HepG2 (cell line): ENCODE data around the gene CHMP1B. TPM values are rescaled to one million over a fixed set of nuclear protein-coding genes. Genes with fewer than 3 reads are reported as not detected.

Experiments
- ATAC-seq: fragments of 200-7000 bp; cut with Tn5 transposase; 3 replicates; pipeline ENCODE4 v1.9.1; 2020; ENCODE audit warnings: mild to moderate bottlenecking, moderate library complexity
- Bru-seq: library from RNA; stranded (reverse); fragments of 400-500 nt; gene quantifications from one replicate; lab custom pipeline; 2021; lab: Mats Ljungman, UMichigan
- BruChase-seq, 2 experiments: library from RNA; stranded (reverse); fragments of 400-500 nt; gene quantifications; one replicate each; lab custom pipeline; 2021; lab: Mats Ljungman, UMichigan
- BruUV-seq: library from RNA; stranded (reverse); fragments of 400-500 nt; replicated peaks from 2 replicates; lab custom pipeline; 2021; lab: Mats Ljungman, UMichigan
- CTCF ChIA-PET: fragments of 300-600 bp; formaldehyde crosslinking; extraction: SDS; loops from one replicate; lab custom pipeline; 2021; ENCODE audit warnings: low total read pairs, inconsistent platforms, low intra/inter-chr PET ratio; lab: Yijun Ruan, JAX
- POLR2A ChIA-PET: fragments of 350-600 bp; sonication (Branson Sonifier 250); formaldehyde crosslinking; loops from one replicate; lab custom pipeline; 2020; ENCODE audit warnings: antibody characterized with exemption, inconsistent platforms; lab: Yijun Ruan, JAX
- DNase-seq: peaks from one replicate; pipeline ENCODE4 v3.0.0-alpha.2; 2015; ENCODE audit warnings: low spot score
- FAIRE-seq: peaks from 3 replicates; lab custom pipeline; 2011; peaks lifted over from hg19 to GRCh38; lab: Jason Lieb, UNC
- H2AFZ ChIP-seq: one replicate; pipeline ENCODE4 v1.6.1; 2011; ENCODE audit warnings: low read length, inconsistent platforms
- H3K27ac ChIP-seq: fragments of 300-600 bp; 3 replicates; pipeline ENCODE4 v1.8.0; 2011; ENCODE audit warnings: mixed run types, mild to moderate bottlenecking, mixed read lengths, low read length, inconsistent platforms; ENCODE audit not compliant: insufficient read depth; ENCODE audit errors: extremely low read length
- H3K27me3 ChIP-seq, 2 experiments: fragments of 200-600 bp in 1 of 2; 2 replicates in 1 of 2; 3 replicates in 1 of 2; pipeline versions ENCODE4 v1.6.0 to v1.8.0; 2011; ENCODE audit warnings: low read length in 2 of 2, mild to moderate bottlenecking in 2 of 2, moderate library complexity in 2 of 2, inconsistent platforms in 1 of 2; ENCODE audit not compliant: insufficient read depth in 2 of 2, control insufficient read depth in 1 of 2
- H3K36me3 ChIP-seq, 2 experiments: fragments of 200-600 bp in 1 of 2; replicated peaks in 1 of 2; 2 replicates in 1 of 2; 3 replicates in 1 of 2; pipeline versions ENCODE4 v1.5.1 to v1.8.0; 2011; ENCODE audit warnings: low read length in 2 of 2, inconsistent platforms in 1 of 2; ENCODE audit not compliant: insufficient read depth in 2 of 2, control insufficient read depth in 1 of 2
- H3K4me1 ChIP-seq: 2 replicates; pipeline ENCODE4 v1.5.1; 2012; ENCODE audit warnings: low read length, inconsistent platforms; ENCODE audit not compliant: insufficient read depth
- H3K4me2 ChIP-seq: 2 replicates; pipeline ENCODE4 v1.6.0; 2011; ENCODE audit warnings: low read depth, low read length, inconsistent platforms
- H3K4me3 ChIP-seq, 3 experiments: fragments of 200-600 bp in 1 of 3; sonication (generic), shearing (Covaris generic) in 1 of 3; replicated peaks in 1 of 3; 2 replicates each; pipeline ENCODE4 v1.5.1; 2011 to 2016; ENCODE audit warnings: low read length in 3 of 3, inconsistent platforms in 2 of 3, low read depth in 2 of 3, mild to moderate bottlenecking in 2 of 3, control low read depth in 1 of 3, mixed read lengths in 1 of 3; ENCODE audit not compliant: insufficient read depth in 1 of 3
- H3K79me2 ChIP-seq: one replicate; pipeline ENCODE4 v1.6.1; 2011; ENCODE audit warnings: low read length, inconsistent platforms; ENCODE audit not compliant: insufficient read depth
- H3K9ac ChIP-seq: 2 replicates; pipeline ENCODE4 v1.6.0; 2011; ENCODE audit warnings: mild to moderate bottlenecking, low read depth, low read length, inconsistent platforms; ENCODE audit not compliant: insufficient read depth
- H3K9me3 ChIP-seq: 2 replicates; pipeline ENCODE4 v1.5.1; 2012; ENCODE audit warnings: mild to moderate bottlenecking, low read length
- H4K20me1 ChIP-seq: 2 replicates; pipeline ENCODE4 v1.6.0; 2011; ENCODE audit warnings: inconsistent platforms, mild to moderate bottlenecking, low read length, moderate library complexity; ENCODE audit not compliant: insufficient read depth
- ATF7-NPFF ChIP-seq: sonication (generic); formaldehyde crosslinking; IDR thresholded peaks from 2 replicates; pipeline ENCODE4 v1.8.1; 2023; ENCODE audit warnings: mild to moderate bottlenecking, low read depth, missing genetic modification reagents, moderate library complexity
- ETV5 ChIP-seq: IDR thresholded peaks from 2 replicates; pipeline ENCODE4 v1.6.1; 2018; ENCODE audit warnings: missing biosample characterization, missing genetic modification reagents, inconsistent platforms, borderline replicate concordance
- MED1 ChIP-seq: sonication (generic); formaldehyde crosslinking; IDR thresholded peaks from 2 replicates; pipeline ENCODE4 v1.4.0; 2020; ENCODE audit warnings: missing genetic modification reagents
- PRPF4 ChIP-seq: fragments of 200-400 bp; formaldehyde crosslinking; IDR thresholded peaks from 2 replicates; pipeline ENCODE4 v1.6.1; 2016; ENCODE audit warnings: low read length, low read depth; ENCODE audit not compliant: poor library complexity, severe bottlenecking
- TOPORS ChIP-seq: sonication (generic); formaldehyde crosslinking; IDR thresholded peaks from 2 replicates; pipeline ENCODE4 v1.8.0; 2023; ENCODE audit warnings: mild to moderate bottlenecking, missing genetic modification reagents
- ZMYM3 ChIP-seq: sonication (generic); formaldehyde crosslinking; IDR thresholded peaks from 2 replicates; pipeline ENCODE4 v1.5.1; 2020; ENCODE audit warnings: mild to moderate bottlenecking, missing genetic modification reagents
- ZNF740 ChIP-seq: sonication (generic); formaldehyde crosslinking; IDR thresholded peaks from 2 replicates; pipeline ENCODE4 v1.4.0; 2020; ENCODE audit warnings: missing genetic modification reagents
- WGBS: methylation state at CpG from one replicate; pipeline ENCODE4 v1.1.6; 2017; ENCODE audit warnings: low lambda C conversion rate; 5-methylcytosine and 5-hydroxymethylcytosine counted together
- in situ Hi-C: cut with HindIII; loops from 2 replicates; pipeline ENCODE4 v1.10.0; 2017; ENCODE audit warnings: low pct_unique_long_range_greater_than_20kb; ENCODE audit not compliant: extremely low pct_ligation_motif_present
- intact Hi-C: fragments of 100-400 bp; cut with micrococcal nuclease; formaldehyde crosslinking; loops from one replicate; pipeline ENCODE4 v1.10.0; 2022; ENCODE audit not compliant: unreplicated experiment
- long read RNA-seq, 2 experiments: library from RNA in 1 of 2; library from polyadenylated mRNA in 1 of 2; stranded (forward) in 1 of 2; unstranded in 1 of 2; transcript quantifications; one replicate each; pipeline ENCODE4 v2.0.0, GENCODE V29; 2019 to 2022
- polyA minus RNA-seq, 3 experiments: library from RNA; depleted of rRNA, polyadenylated mRNA; stranded (reverse); fragments of >200 nt; gene quantifications; 2 replicates each; pipeline ENCODE4 v1.2.3, GENCODE V29; 2011; ENCODE audit warnings: low replicate concordance in 1 of 3
- polyA plus RNA-seq, 8 experiments: library from polyadenylated mRNA; depleted of rRNA in 3 of 8; stranded (reverse) in 7 of 8; unstranded in 1 of 8; fragments of >200 nt; fragmentation: Illumina TruSeq in 4 of 8; extraction: Trizol in 4 of 8; gene quantifications; 2 replicates each; pipeline versions ENCODE4 v1.2.1 to v1.2.3, GENCODE V29; 2011 to 2016; ENCODE audit warnings: low read depth in 4 of 8, missing spikeins in 1 of 8, mixed read lengths in 1 of 8; ENCODE audit not compliant: insufficient read depth in 1 of 8
- total RNA-seq, 5 experiments: library from RNA; depleted of rRNA; stranded (reverse); fragments of >200 nt; fragmentation: Illumina TruSeq; extraction: Trizol; gene quantifications; 2 replicates each; pipeline ENCODE4 v1.2.3, GENCODE V29; 2016; ENCODE audit warnings: low read depth in 1 of 5
- TF ChIP-seq, protein P1 (sequence below): sonication (generic); formaldehyde crosslinking; IDR thresholded peaks from 2 replicates; pipeline ENCODE4 v1.5.1; 2020; ENCODE audit warnings: mild to moderate bottlenecking, missing genetic modification reagents, borderline replicate concordance
- TF ChIP-seq, protein P2 (sequence below): sonication (generic); formaldehyde crosslinking; IDR thresholded peaks from 2 replicates; pipeline ENCODE4 v1.5.0; 2020; ENCODE audit warnings: missing genetic modification reagents

Gene CHMP1B, protein sequence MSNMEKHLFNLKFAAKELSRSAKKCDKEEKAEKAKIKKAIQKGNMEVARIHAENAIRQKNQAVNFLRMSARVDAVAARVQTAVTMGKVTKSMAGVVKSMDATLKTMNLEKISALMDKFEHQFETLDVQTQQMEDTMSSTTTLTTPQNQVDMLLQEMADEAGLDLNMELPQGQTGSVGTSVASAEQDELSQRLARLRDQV
- 18.8 and 24.0 TPM in 2 replicates for total RNA-seq (2016; rRNA removed; fragmentation: Illumina TruSeq; extraction: Trizol)
- 4.1 TPM in 2 replicates for total RNA-seq (2016; cell fraction: cytosol; rRNA removed; fragmentation: Illumina TruSeq; extraction: Trizol; ENCODE audit: low read depth)
- total RNA-seq (2016; cell fraction: insoluble cytoplasmic fraction; rRNA removed; fragmentation: Illumina TruSeq; extraction: Trizol): 18.9 and 22.7 TPM in 2 replicates
- 8.7 and 9.1 TPM in 2 replicates for total RNA-seq (2016; cell fraction: membrane; rRNA removed; fragmentation: Illumina TruSeq; extraction: Trizol)
- total RNA-seq (2016; cell fraction: nucleus; rRNA removed; fragmentation: Illumina TruSeq; extraction: Trizol): 15.1 and 15.2 TPM in 2 replicates
- 19.1 and 20.2 TPM in 2 replicates for polyA plus RNA-seq (2011; rRNA removed)
- 19.1 and 22.1 TPM in 2 replicates for polyA plus RNA-seq (2011; cell fraction: cytosol; rRNA removed)
- 6.4 and 8.0 TPM in 2 replicates for polyA plus RNA-seq (2011; cell fraction: nucleus; rRNA removed)
- 23.0 and 26.4 TPM in 2 replicates for polyA plus RNA-seq (2012)
- polyA plus RNA-seq (2016; cell fraction: cytosol; fragmentation: Illumina TruSeq; extraction: Trizol; ENCODE audit: low read depth): 2.7 and 2.9 TPM in 2 replicates
- polyA plus RNA-seq (2016; cell fraction: insoluble cytoplasmic fraction; fragmentation: Illumina TruSeq; extraction: Trizol; ENCODE audit: low read depth): 29.6 and 30.5 TPM in 2 replicates
- polyA plus RNA-seq (2016; cell fraction: membrane; fragmentation: Illumina TruSeq; extraction: Trizol; ENCODE audit: low read depth): 5.7 and 6.2 TPM in 2 replicates
- polyA plus RNA-seq (2016; cell fraction: nucleus; fragmentation: Illumina TruSeq; extraction: Trizol; ENCODE audit: insufficient read depth, low read depth): 21.5 and 22.8 TPM in 2 replicates
- 15.1 and 30.4 TPM in 2 replicates for polyA minus RNA-seq (2011; rRNA and poly(A)+ RNA removed; ENCODE audit: low replicate concordance)
- 11.8 and 14.1 TPM in 2 replicates for polyA minus RNA-seq (2011; cell fraction: cytosol; rRNA and poly(A)+ RNA removed)
- polyA minus RNA-seq (2011; cell fraction: nucleus; rRNA and poly(A)+ RNA removed): 12.7 and 15.6 TPM in 2 replicates
- Bru-seq, nascent RNA: percentile 94 among the genes with signal in this experiment
- BruChase-seq, experiment 1, labeled RNA remaining after a 6-hour chase: percentile 97 among the genes with signal in this experiment
- percentile 98 among the genes with signal in this experiment for BruChase-seq, experiment 2, labeled RNA remaining after a 2-hour chase
- long read RNA-seq, experiment 1, transcript CHMP1B-201 (1 exons, 3,054 nt): major isoform, 20 of 20 reads
- long read RNA-seq, experiment 1, partial matches to known transcripts: 0 of 20 reads
- long read RNA-seq, experiment 1, other reads (novel, unspliced or antisense): 0 of 20 reads
- long read RNA-seq, experiment 2, transcript CHMP1B-201 (1 exons, 3,054 nt): major isoform, 75 of 75 reads
- long read RNA-seq, experiment 2, partial matches to known transcripts: 0 of 75 reads
- long read RNA-seq, experiment 2, other reads (novel, unspliced or antisense): 0 of 75 reads

- peaks cover 27% of the 10 kb centered on the region for H3K79me2 ChIP-seq
- under 1% methylated on average over 30 of the region's 53 CpGs for WGBS
- peaks cover 49% of the 10 kb centered on the region for H3K4me1 ChIP-seq
- intact Hi-C loops (loop anchor here (1.0 to 10.0 kb wide), 3 partner anchors 11 to 144 kb away; partner anchors contain the start of gene MPPE1), in situ Hi-C loops (no loop called here)
- H3K27ac ChIP-seq: peak within 1 kb of the TSS; percentile 80
- CTCF ChIA-PET: no interaction called here
- H3K9ac ChIP-seq: peak within 1 kb of the TSS; percentile 91
- H3K4me2 ChIP-seq: peak within 1 kb of the TSS; percentile 96
- H3K36me3 ChIP-seq: no peaks in the 10 kb centered on the region
- H3K9me3 ChIP-seq: no peaks in the 10 kb centered on the region
- no peaks in the 10 kb centered on the region for H4K20me1 ChIP-seq
- ATAC-seq: peak; percentile 91
- peak; percentile 91 for DNase-seq
- POLR2A ChIA-PET: interaction anchor here (0.8 to 2.4 kb wide), 5 partner anchors 11 to 144 kb away, joined by 3 to 16 read pairs (median 6); no protein-coding TSS in a partner anchor
- no peaks in the 10 kb centered on the region; a peak in 2 of 5 replicates for H3K27me3 ChIP-seq
- peak; percentile 49 for FAIRE-seq
- BruUV-seq: no TSS peak
- peak within 1 kb of the TSS; percentile 68 to 93 (median 83) for H3K4me3 ChIP-seq
- H2AFZ ChIP-seq: peak within 1 kb of the TSS; percentile 91
- TF ChIP-seq, protein P1, sequence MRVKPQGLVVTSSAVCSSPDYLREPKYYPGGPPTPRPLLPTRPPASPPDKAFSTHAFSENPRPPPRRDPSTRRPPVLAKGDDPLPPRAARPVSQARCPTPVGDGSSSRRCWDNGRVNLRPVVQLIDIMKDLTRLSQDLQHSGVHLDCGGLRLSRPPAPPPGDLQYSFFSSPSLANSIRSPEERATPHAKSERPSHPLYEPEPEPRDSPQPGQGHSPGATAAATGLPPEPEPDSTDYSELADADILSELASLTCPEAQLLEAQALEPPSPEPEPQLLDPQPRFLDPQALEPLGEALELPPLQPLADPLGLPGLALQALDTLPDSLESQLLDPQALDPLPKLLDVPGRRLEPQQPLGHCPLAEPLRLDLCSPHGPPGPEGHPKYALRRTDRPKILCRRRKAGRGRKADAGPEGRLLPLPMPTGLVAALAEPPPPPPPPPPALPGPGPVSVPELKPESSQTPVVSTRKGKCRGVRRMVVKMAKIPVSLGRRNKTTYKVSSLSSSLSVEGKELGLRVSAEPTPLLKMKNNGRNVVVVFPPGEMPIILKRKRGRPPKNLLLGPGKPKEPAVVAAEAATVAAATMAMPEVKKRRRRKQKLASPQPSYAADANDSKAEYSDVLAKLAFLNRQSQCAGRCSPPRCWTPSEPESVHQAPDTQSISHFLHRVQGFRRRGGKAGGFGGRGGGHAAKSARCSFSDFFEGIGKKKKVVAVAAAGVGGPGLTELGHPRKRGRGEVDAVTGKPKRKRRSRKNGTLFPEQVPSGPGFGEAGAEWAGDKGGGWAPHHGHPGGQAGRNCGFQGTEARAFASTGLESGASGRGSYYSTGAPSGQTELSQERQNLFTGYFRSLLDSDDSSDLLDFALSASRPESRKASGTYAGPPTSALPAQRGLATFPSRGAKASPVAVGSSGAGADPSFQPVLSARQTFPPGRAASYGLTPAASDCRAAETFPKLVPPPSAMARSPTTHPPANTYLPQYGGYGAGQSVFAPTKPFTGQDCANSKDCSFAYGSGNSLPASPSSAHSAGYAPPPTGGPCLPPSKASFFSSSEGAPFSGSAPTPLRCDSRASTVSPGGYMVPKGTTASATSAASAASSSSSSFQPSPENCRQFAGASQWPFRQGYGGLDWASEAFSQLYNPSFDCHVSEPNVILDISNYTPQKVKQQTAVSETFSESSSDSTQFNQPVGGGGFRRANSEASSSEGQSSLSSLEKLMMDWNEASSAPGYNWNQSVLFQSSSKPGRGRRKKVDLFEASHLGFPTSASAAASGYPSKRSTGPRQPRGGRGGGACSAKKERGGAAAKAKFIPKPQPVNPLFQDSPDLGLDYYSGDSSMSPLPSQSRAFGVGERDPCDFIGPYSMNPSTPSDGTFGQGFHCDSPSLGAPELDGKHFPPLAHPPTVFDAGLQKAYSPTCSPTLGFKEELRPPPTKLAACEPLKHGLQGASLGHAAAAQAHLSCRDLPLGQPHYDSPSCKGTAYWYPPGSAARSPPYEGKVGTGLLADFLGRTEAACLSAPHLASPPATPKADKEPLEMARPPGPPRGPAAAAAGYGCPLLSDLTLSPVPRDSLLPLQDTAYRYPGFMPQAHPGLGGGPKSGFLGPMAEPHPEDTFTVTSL (CRISPR knock-in tag): no peak; the same call in 1 of the 2 replicates
- TF ChIP-seq ATF7-NPFF (CRISPR knock-in tag) (peak; percentile 53; the same call in 1 of the 2 replicates), PRPF4 (no peak), MED1 (peak; percentile 76), ETV5 (CRISPR knock-in tag) (peak; percentile 75), ZMYM3 (CRISPR knock-in tag) (no peak), TOPORS (CRISPR knock-in tag) (no peak), ZNF740 (CRISPR knock-in tag) (peak; percentile 34; the same call in 1 of the 2 replicates)
- TF ChIP-seq, protein P2, sequence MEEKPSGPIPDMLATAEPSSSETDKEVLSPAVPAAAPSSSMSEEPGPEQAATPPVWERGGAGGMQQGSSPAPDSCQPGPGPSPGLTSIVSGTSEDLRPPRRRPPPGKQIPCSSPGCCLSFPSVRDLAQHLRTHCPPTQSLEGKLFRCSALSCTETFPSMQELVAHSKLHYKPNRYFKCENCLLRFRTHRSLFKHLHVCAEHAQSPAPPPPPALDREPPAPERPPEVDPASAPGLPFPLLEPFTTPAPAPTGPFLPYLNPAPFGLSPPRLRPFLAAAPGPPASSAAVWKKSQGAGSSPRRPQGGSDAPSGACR: no peak
These were observed at the start of gene CHMP1B for GRCh38 chr18:11851146-11851805. Gene CHMP1B (plus strand): TSS chr18:11851413. CDS start chr18:11851512, 99 bp downstream.
